Left lobe of liver (tissue), 2 donors: Measurements from ENCODE around the gene WASF2. TPM values are rescaled to one million over a fixed set of nuclear protein-coding genes. Genes with fewer than 3 reads are reported as not detected.
"Not testable (repeated sequence)": the region's sequence is repeated elsewhere in the genome, so short reads cannot be mapped to it uniquely, and the experiment has no call there.

Experiments used
- ATAC-seq: fragments of 200-7000 bp; cut with Tn5 transposase; one replicate; pipeline ENCODE4 v1.9.1; 2020; ENCODE audit warnings: mild to moderate bottlenecking, moderate library complexity
- DNase-seq: peaks from one replicate; pipeline ENCODE4 v3.0.0-alpha.2; 2020; ENCODE audit warnings: low spot score
- total RNA-seq: library from RNA; stranded (reverse); gene quantifications from one replicate; pipeline ENCODE4 v1.2.1, GENCODE V29; 2021
- donor health status: DM: no; HTN: no; CAD: no; lungs with moderate emphysema.
- donor health status: DM: no; HTN: yes; CAD: no.

The WASF2 gene
- total RNA-seq, 1 donor from 2014 or later, result 27.9 TPM

DNA sequence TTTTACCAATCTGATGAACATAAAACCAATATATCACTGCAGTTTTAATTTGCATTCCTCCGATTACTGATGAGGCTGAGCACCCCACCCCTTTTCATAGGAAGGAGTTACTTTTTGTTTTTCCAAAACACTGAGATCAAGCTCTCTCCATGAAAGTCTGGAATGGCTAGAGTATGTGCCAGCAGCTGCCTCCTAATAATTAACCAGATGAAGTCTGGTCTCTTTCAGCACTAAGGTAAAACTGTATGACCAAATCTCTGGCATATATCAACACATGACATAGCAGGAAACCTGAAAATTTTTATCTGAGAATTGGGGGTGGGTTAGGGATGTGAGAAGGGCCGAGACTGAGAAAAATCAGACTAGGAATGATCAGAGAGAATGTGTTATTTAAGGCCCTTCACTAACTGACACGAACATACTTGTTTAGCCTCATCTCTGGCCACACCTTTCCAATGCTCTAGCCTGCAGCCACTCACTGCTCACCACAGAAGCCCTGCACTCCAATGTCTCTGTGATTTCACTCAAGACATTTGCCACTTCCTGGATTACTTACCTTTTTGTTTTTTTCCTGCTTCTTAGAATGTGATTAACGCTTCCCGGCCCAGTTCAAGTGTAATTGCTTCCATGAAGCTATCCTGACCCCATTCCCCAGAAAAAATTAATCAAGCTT lies 34.7 kb downstream of the WASF2 start:
- ATAC-seq (peak; percentile 79), DNase-seq (no peak)

DNA sequence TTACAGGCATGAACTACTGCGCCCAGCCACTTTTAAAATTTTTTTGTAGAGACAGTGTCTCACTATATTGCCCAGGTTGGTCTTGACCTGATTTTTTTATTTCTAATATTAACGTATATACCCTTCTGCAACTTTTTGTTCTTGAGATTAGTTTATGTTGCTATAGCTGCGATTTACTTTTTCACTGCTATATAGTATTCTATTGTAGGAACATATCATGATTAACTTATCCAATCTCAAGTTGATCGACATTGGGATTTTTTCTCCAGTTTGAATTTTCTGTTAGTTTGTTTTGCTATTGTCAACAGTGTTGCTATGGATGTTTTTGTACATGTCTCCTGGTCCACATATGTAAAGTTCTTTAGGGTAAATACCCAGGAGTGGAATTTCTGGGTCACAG lies 35.4 kb downstream of the WASF2 start:
- ATAC-seq, result no peak
- no peak for DNase-seq

DNA sequence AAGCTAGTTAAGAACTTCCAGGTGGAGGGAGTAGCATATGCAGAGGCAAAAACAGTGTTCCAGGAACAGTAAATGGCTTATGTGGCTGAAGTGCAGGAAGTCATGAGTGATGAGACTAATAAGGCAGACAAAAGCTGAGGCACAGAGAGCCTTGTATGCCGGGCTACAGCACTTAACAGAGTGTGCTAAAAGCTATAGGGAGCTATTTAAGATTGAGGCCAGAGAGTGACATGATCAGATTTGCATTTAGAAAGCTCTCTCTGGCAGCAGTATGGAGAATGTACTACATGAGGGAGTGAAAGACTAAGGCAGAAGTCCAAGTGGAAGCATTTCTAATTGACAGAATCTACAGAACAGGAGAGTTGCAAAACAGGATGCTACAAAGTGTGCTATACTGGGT lies 38.6 kb downstream of the WASF2 start:
- ATAC-seq, result no peak

DNA sequence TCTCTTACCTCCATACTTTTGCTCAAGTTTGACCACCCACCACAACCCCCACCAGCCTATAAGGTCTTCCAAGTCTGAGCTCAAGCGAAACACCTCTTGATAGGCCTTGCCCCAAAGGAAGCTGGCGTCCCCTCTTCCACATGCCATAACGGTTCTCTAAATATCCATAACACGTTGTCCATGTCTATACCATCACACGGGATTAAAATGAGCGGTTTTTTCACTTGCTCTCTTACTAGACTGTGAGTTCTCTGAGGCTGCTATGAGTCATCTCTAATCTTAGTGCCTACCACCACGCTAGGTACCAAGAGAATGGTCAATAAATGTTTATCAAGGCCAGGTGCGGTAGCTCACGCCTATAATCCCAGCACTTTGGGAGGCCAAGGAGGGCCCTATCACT lies 41.0 kb downstream of the WASF2 start:
- no peak for ATAC-seq
- DNase-seq, result no peak

More for the DNA sequence above, 38.6 kb downstream of the WASF2 start:
- no peak for DNase-seq

DNA sequence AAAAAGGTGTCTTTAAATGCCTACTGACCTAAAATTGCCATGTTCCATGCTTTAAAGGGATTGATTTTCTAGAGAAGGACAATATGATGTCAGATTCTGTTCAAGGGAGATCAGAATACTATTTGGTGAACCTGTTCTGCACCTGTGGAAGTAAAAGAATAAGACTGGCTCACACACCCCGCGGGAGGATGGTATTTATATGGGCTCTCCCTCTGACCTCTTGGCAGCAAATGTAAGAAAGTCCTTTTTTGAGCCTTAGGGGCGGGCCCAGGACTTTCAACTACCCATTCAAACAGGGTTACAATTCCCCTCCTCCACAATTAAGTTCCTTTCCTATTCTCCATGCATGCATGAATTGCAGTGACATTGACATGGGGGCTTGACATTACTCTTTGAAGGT lies 42.1 kb downstream of the WASF2 start:
- DNase-seq (no peak), ATAC-seq (no peak)

- no peak for ATAC-seq
- DNase-seq, result no peak
Observed at GRCh38 chr1:27447399-27447798, 42.6 kb downstream of the WASF2 start.

- no peak for ATAC-seq
- no peak for DNase-seq
Observed at GRCh38 chr1:27446496-27447020, 43.4 kb downstream of the WASF2 start.

DNA sequence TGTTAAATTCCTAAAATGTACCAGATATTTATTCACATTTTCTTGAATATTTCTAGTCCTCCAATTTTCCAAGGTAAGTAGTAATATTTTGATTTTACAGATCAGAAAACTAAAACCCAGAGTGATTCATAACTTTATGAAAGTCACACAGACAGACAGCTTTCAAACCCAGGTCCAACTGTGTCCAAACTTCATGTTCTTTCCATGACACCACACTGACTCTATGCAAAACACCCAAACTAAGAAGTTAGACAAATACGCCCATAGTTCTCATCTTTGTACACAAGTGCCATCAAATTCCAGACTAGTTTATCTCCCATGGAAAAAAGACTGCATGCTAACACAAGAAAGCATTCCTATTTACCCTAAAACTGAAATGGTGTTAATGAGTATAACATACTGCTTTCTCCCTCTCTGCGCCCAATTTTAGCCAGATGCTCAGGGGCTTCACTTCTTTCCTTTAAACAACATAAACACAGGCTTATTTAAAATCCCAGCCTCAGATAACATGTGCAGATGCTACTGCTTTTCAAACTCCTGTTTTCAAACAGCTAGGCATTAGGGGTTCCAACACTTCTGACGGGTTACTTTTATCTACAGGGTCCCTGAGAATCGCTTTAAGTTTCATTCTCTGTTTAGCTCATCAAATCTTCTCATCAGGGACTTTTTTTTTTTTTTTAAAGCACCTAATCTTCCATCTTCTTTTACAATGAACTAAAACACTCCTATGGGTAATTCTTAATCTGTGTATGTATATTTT lies 44.6 kb downstream of the WASF2 start:
- DNase-seq, result no peak
- ATAC-seq, result no peak

DNA sequence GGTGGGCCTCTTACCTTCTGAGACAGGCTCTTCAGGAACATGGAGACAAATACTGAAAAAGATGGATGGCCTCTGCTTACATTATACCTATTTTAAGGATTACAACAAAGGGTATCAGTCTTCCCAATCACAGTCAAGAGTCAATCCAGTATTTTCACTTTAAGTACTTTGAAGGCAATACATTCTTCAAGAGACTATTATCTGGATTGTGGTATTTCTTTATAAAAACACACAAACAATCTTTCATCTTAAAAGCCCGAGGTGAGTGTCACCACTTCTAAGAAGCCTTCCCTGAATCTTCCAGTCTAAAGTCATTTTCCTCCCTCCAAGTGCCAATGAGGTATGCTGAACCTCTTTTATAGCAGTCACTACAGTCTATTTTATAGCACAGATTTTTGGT lies 45.3 kb downstream of the WASF2 start:
- DNase-seq, result no peak
- ATAC-seq, result no peak

DNA sequence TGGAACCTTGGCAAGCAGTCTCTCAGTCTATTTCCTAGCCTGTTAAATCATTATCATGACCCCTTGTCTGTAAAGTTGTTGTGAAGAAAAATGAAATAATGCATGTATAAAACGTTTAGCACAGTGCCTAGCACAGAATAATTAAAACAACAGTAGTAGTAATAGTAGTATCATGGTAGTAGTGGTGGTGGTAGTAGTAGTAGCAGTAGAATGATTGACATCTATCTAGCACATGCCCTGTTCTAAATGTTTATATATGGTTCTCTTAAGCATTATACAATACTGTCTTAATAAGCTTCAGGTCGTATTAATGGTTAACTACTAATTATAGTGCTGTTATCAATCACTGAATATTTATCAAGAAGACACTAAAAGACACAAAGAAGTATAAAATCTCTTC lies 50.8 kb downstream of the WASF2 start:
- DNase-seq (no peak), ATAC-seq (no peak)

- ATAC-seq (no peak), DNase-seq (no peak)
Observed at GRCh38 chr1:27438621-27439061, 51.3 kb downstream of the WASF2 start.

GRCh38 chr1:27436204-27437159 lies 53.5 kb downstream of the WASF2 start:
- DNase-seq, result no peak
- ATAC-seq, result peak; percentile 65

- DNase-seq, result no peak
- peak; percentile 39 for ATAC-seq
Observed at GRCh38 chr1:27435566-27436203, 54.3 kb downstream of the WASF2 start.

- no peak for DNase-seq
- no peak for ATAC-seq
Observed at GRCh38 chr1:27433706-27434105, 56.3 kb downstream of the WASF2 start.

GRCh38 chr1:27432725-27433124 lies 57.2 kb downstream of the WASF2 start:
- not testable (repeated sequence) for DNase-seq, ATAC-seq

- ATAC-seq (no peak), DNase-seq (no peak)
Observed at GRCh38 chr1:27431601-27431940, 58.4 kb downstream of the WASF2 start.

DNA sequence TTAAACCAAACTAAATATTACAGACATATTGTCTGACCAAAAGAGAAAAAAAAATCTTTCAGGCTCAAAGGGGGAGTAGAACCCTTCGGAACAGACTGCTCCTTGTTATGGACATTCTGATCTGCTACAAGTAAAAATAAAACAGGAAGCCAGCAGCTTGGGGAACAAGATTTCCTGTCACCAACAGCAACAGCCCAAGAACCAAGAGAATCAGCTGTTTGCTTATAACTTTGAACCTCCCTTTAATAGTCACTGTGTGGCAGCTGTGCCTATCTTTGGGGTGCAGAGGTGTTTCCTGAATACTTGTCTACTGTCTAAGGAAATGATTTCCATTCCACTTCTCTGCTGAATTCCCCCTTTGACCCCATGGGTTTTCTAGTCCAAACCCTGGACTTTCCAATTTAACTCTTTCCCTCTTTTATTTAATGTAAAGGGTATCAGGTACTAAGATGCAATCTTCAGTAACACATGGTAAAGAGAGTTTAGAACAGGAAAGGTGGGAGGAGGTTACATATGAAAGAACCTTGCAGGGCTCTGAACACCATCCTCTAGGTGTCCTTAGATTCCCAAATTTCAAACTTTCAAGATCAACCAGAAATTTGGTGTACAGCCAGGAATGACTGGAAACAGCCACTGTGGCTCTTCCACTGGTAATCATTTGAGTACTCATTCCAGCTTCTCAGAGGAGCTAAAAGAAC lies 58.9 kb downstream of the WASF2 start:
- peak; percentile 51 for ATAC-seq
- DNase-seq, result no peak

GRCh38 chr1:27429029-27429425 lies 60.9 kb downstream of the WASF2 start:
- ATAC-seq, result no peak
- no peak for DNase-seq

DNA sequence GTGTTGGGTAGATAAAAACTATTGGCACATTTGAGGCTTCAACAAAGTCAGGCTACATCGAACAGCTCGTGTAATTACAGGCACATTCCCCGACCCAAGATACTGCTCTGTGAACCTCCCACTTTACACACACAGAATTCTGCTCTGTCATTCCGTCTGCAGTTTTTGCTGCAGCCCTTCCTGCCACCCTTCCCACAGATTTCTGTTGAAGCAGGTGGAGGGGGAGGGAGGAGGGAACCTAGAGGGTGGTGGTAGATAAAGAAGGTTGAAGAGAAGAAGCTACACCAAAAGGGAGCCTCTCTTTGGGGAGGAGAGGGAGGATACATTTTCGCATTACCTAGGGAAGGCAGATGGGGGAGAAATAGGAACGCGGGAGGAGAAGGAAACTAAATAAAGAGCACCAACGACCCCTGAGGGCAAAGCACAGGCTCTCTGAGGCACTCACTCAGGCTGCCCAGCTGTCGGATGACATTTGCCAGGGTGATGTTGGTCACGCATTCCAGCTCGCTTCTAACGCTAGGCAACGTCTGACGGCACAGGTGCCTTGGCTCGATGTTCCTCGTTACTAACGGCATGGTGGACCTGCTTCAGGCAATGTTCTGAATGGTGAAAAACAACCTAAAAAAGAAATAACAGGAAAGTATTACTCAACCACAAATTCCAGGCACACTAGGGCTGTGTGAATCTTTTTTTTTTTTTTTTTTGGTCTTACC lies 61.5 kb downstream of the WASF2 start:
- no peak for DNase-seq
- ATAC-seq, result no peak
